ENCODE data around the gene ACSM3.
"Not testable (repeated sequence)": the region's sequence is repeated elsewhere in the genome, so short reads cannot be mapped to it uniquely, and the experiment has no call there.

The ACSM3 gene

GRCh38 chr16:20803561-20804214, 39.9 kb downstream of the ACSM3 start:
- Histone ChIP-seq H3K4me3 (ENCODE audit: low read length, poor library complexity, severe bottlenecking) (peak overlapping the region; percentile 41), H3K27me3 (ENCODE audit: insufficient read depth, low read length, poor library complexity, severe bottlenecking) (no peaks in the 10 kb centered on the region), H3K4me2 (ENCODE audit: low read depth, low read length, poor library complexity, severe bottlenecking) (peak overlapping the region; percentile 54), H3K4me1 (ENCODE audit: insufficient read depth, low read length, poor library complexity, severe bottlenecking) (peaks cover 42% of the 10 kb centered on the region), H3K9me3 (ENCODE audit: insufficient read depth, low read depth, low read length) (no peaks in the 10 kb centered on the region), H3K36me3 (ENCODE audit: insufficient read depth, low read length) (no peaks in the 10 kb centered on the region), H3K9me2 (replicated peaks; ENCODE audit: low read depth, low read length) (no peaks in the 10 kb centered on the region), H3F3A (ENCODE audit: low read depth) (peaks cover 9% of the 10 kb centered on the region), H3K9ac (ENCODE audit: low read depth, low read length, poor library complexity, severe bottlenecking) (peak overlapping the region; percentile 43), H2AFZ (ENCODE audit: low read length) (no peak overlapping the region), H4K20me1 (ENCODE audit: insufficient read depth, low read length, poor library complexity, severe bottlenecking) (no peaks in the 10 kb centered on the region), H3K79me2 (ENCODE audit: insufficient read depth, low read length) (peaks cover 40% of the 10 kb centered on the region)
- TF ChIP-seq EZH2phosphoT487 (IDR thresholded peaks at IDR 0.05; ENCODE audit: borderline replicate concordance): no peak
- TF ChIP-seq, protein P1, sequence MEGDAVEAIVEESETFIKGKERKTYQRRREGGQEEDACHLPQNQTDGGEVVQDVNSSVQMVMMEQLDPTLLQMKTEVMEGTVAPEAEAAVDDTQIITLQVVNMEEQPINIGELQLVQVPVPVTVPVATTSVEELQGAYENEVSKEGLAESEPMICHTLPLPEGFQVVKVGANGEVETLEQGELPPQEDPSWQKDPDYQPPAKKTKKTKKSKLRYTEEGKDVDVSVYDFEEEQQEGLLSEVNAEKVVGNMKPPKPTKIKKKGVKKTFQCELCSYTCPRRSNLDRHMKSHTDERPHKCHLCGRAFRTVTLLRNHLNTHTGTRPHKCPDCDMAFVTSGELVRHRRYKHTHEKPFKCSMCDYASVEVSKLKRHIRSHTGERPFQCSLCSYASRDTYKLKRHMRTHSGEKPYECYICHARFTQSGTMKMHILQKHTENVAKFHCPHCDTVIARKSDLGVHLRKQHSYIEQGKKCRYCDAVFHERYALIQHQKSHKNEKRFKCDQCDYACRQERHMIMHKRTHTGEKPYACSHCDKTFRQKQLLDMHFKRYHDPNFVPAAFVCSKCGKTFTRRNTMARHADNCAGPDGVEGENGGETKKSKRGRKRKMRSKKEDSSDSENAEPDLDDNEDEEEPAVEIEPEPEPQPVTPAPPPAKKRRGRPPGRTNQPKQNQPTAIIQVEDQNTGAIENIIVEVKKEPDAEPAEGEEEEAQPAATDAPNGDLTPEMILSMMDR (conservative IDR thresholded peaks at IDR 0.05; ENCODE audit: low read length): no peak

DNA sequence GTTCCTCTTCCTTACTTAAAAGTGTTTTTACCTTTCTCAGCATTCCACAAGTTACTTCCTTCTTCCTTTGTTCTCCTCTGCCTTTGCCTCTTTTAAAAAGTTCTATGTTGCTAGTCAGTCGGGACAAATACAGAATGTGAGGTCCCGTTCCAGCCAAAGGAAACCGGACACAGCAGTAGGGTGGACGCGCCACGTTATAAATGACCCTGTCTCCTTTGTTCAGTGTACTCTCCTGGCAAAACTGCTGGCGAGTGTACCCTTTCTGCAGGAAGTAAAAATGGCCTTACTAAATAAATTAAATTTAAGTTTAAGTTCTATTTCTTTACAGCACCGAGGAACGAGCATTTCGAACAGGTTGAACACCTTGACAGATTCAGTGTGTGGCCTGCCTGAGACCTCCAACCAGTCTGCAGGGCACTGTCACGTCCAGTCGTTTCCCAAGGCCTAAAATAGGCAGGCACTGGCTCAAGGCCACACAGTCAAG, 41.9 kb downstream of the ACSM3 start:
- not testable (repeated sequence) for H4K20me1 ChIP-seq (ENCODE audit: insufficient read depth, low read length, poor library complexity, severe bottlenecking); H3K36me3 ChIP-seq (ENCODE audit: insufficient read depth, low read length); H3K27me3 ChIP-seq (ENCODE audit: insufficient read depth, low read length, poor library complexity, severe bottlenecking); H3K9me3 ChIP-seq (ENCODE audit: insufficient read depth, low read depth, low read length); H3K9me2 ChIP-seq (replicated peaks; ENCODE audit: low read depth, low read length); H3F3A ChIP-seq (ENCODE audit: low read depth)
- peaks cover 56% of the 10 kb centered on the region for H3K79me2 ChIP-seq (ENCODE audit: insufficient read depth, low read length)
- peak overlapping the region; percentile 97 for H3K4me2 ChIP-seq (ENCODE audit: low read depth, low read length, poor library complexity, severe bottlenecking)
- H3K9ac ChIP-seq (ENCODE audit: low read depth, low read length, poor library complexity, severe bottlenecking): peak overlapping the region; percentile 99
- H3K4me1 ChIP-seq (ENCODE audit: insufficient read depth, low read length, poor library complexity, severe bottlenecking): peaks cover 51% of the 10 kb centered on the region
- H2AFZ ChIP-seq (ENCODE audit: low read length): peak overlapping the region; percentile 72
- H3K4me3 ChIP-seq (ENCODE audit: low read length, poor library complexity, severe bottlenecking): peak overlapping the region; percentile 82

GRCh38 chr16:20806168-20807050, 42.6 kb downstream of the ACSM3 start, which contains the start of the genes ERI2 and REXO5:
Gene ERI2, minus strand, starts transcription at chr16:20806472. Its CDS starts 42 bp downstream, at chr16:20806430.
Gene REXO5, plus strand, starts transcription at chr16:20806527. Its CDS starts 427 bp downstream, at chr16:20806954.
- TF ChIP-seq, protein P1 (conservative IDR thresholded peaks at IDR 0.05; ENCODE audit: low read length): peak; percentile 53
- TF ChIP-seq EZH2phosphoT487 (IDR thresholded peaks at IDR 0.05; ENCODE audit: borderline replicate concordance): no peak
- Histone ChIP-seq H3K9me3 (ENCODE audit: insufficient read depth, low read depth, low read length) (no peaks in the 10 kb centered on the region), H3F3A (ENCODE audit: low read depth) (peaks cover 5% of the 10 kb centered on the region; the same call in 1 of the 2 replicates), H3K4me1 (ENCODE audit: insufficient read depth, low read length, poor library complexity, severe bottlenecking) (peaks cover 51% of the 10 kb centered on the region), H4K20me1 (ENCODE audit: insufficient read depth, low read length, poor library complexity, severe bottlenecking) (no peaks in the 10 kb centered on the region), H3K4me3 (ENCODE audit: low read length, poor library complexity, severe bottlenecking) (peak within 1 kb of the TSS; percentile 82), H2AFZ (ENCODE audit: low read length) (peak within 1 kb of the TSS; percentile 72), H3K79me2 (ENCODE audit: insufficient read depth, low read length) (peaks cover 56% of the 10 kb centered on the region), H3K36me3 (ENCODE audit: insufficient read depth, low read length) (no peaks in the 10 kb centered on the region), H3K27me3 (ENCODE audit: insufficient read depth, low read length, poor library complexity, severe bottlenecking) (no peaks in the 10 kb centered on the region), H3K9ac (ENCODE audit: low read depth, low read length, poor library complexity, severe bottlenecking) (peak within 1 kb of the TSS; percentile 99), H3K4me2 (ENCODE audit: low read depth, low read length, poor library complexity, severe bottlenecking) (peak within 1 kb of the TSS; percentile 97), H3K9me2 (replicated peaks; ENCODE audit: low read depth, low read length) (no peaks in the 10 kb centered on the region)

Data from Loucy (cell line).